ENCODE results near the gene HCN3.

GRCh38 chr1:155260276-155260675 is 17.0 kb upstream of the HCN3 start:
- no peak for TF ChIP-seq REST (IDR thresholded peaks at IDR 0.05; ENCODE audit: insufficient read depth in 1 of 2, low read depth in 2 of 2, low read length in 2 of 2)
- no peak for TF ChIP-seq POLR2AphosphoS5 (IDR thresholded peaks at IDR 0.05; ENCODE audit: low read depth, low read length)
- no peak for TF ChIP-seq FOXP2 (optimal IDR thresholded peaks at IDR 0.05; ENCODE audit: borderline replicate concordance, extremely low read depth, extremely low read length, insufficient read depth)
